Thyroid gland (tissue), 4 donors: ENCODE results near the gene TBXAS1. TPM values are rescaled to one million over a fixed set of nuclear protein-coding genes. Genes with fewer than 3 reads are reported as not detected.

ENCODE experiments used
- DNase-seq, 2 donors: peaks; one replicate each; pipeline ENCODE4 v3.0.0-alpha.2; 2019
- H3K27ac ChIP-seq, 3 donors: fragments of 200-600 bp; sonication (generic); 1 replicate in 2 of 3; 2 replicates in 1 of 3; pipeline ENCODE4 v1.5.1; 2016 to 2019; ENCODE audit warnings: mild to moderate bottlenecking in 1 of 3, moderate library complexity in 1 of 3
- H3K27me3 ChIP-seq: fragments of 200-600 bp; sonication (generic); one replicate; pipeline ENCODE4 v1.5.1; 2019
- H3K36me3 ChIP-seq, 2 donors: fragments of 200-600 bp; sonication (generic); one replicate each; pipeline ENCODE4 v1.5.1; 2016 to 2019
- H3K4me1 ChIP-seq, 2 donors: fragments of 200-600 bp; sonication (generic); one replicate each; pipeline ENCODE4 v1.5.1; 2017 to 2019
- H3K4me3 ChIP-seq, 3 donors: fragments of 200-600 bp; sonication (generic); replicated peaks in 1 of 3; 1 replicate in 2 of 3; 2 replicates in 1 of 3; pipeline ENCODE4 v1.5.1; 2016; ENCODE audit warnings: mild to moderate bottlenecking in 1 of 3
- H3K9me3 ChIP-seq: fragments of 200-600 bp; sonication (generic); one replicate; pipeline ENCODE4 v1.5.1; 2017
- CTCF ChIP-seq, 6 experiments: fragments of 200-600 bp in 3 of 6; fragments of 450-650 bp in 3 of 6; sonication (generic) in 3 of 6; IDR thresholded peaks; one replicate each; pipeline ENCODE4 v1.5.1; 2016 to 2019; ENCODE audit warnings: antibody characterized with exemption in 6 of 6, mild to moderate bottlenecking in 2 of 6, inconsistent platforms in 1 of 6, moderate library complexity in 1 of 6
- POLR2A ChIP-seq, 2 donors: fragments of 450-650 bp; IDR thresholded peaks; one replicate each; pipeline ENCODE4 v1.6.1; 2017; ENCODE audit warnings: antibody characterized with exemption in 2 of 2, mild to moderate bottlenecking in 2 of 2, moderate library complexity in 1 of 2
- WGBS, 2 donors: methylation state at CpG; one replicate each; pipeline ENCODE4 v1.1.5; 2017; 5-methylcytosine and 5-hydroxymethylcytosine counted together
- intact Hi-C: fragments of 100-400 bp; cut with DNase I; formaldehyde crosslinking; loops from one replicate; pipeline ENCODE4 v1.15.1; 2023
- total RNA-seq, 4 donors: library from RNA; depleted of rRNA; stranded (reverse); fragments of >200 nt; gene quantifications; one replicate each; pipeline ENCODE4 v1.2.3, GENCODE V29; 2016

Gene TBXAS1
- total RNA-seq, 4 donors from 2014 or later = 5.1 to 13.2 (median 8.7) TPM

DNA sequence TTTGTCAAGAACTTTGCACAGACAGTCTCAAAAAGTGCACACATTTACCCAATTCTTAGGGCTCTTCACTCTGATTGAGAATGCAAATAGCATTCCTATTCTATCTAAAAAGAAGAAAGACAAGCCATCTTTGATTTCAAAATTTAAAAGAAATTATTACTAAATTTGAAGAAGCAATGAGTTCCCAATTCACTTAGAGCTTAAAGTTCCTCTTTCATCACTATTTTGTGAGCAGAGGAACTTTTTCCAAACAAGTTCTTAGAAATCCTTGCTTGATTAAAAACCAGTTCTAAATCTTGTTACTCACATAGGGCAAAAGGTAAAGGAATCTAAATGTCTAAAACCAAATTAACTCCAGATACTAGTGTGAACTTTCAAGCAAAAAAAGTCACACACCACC, 56.4 kb downstream of the TBXAS1 start:
- no peak overlapping the region for H3K27ac ChIP-seq
- no peaks in the 10 kb centered on the region for H3K36me3 ChIP-seq
- H3K4me3 ChIP-seq = no peak overlapping the region
- no peaks in the 10 kb centered on the region for H3K9me3 ChIP-seq
- intact Hi-C loops = no loop called here
- no peak for DNase-seq
- H3K4me1 ChIP-seq = no peaks in the 10 kb centered on the region
- no peaks in the 10 kb centered on the region for H3K27me3 ChIP-seq
- TF ChIP-seq CTCF (IDR thresholded peaks at IDR 0.05) (no peak), POLR2A (IDR thresholded peaks at IDR 0.05) (no peak)

- no peak overlapping the region for H3K27ac ChIP-seq
- WGBS, 2 donors = 69 to 72% methylated on average over 2 of the region's 2 CpGs
- no peaks in the 10 kb centered on the region for H3K36me3 ChIP-seq
- no peak overlapping the region for H3K4me3 ChIP-seq
- H3K27me3 ChIP-seq = no peaks in the 10 kb centered on the region
- no peaks in the 10 kb centered on the region for H3K9me3 ChIP-seq
- DNase-seq = no peak
- H3K4me1 ChIP-seq = no peaks in the 10 kb centered on the region
- TF ChIP-seq POLR2A (IDR thresholded peaks at IDR 0.05) = no peak
- no peak for TF ChIP-seq CTCF (IDR thresholded peaks at IDR 0.05)
- intact Hi-C loops = no loop called here
These were observed 57.1 kb downstream of the TBXAS1 start for GRCh38 chr7:139886206-139886605.

GRCh38 chr7:139886899-139887298, 57.8 kb downstream of the TBXAS1 start:
- Histone ChIP-seq H3K4me1 (no peaks in the 10 kb centered on the region), H3K9me3 (no peaks in the 10 kb centered on the region), H3K27me3 (no peaks in the 10 kb centered on the region), H3K4me3 (no peak overlapping the region), H3K36me3 (no peaks in the 10 kb centered on the region), H3K27ac (no peak overlapping the region)
- TF ChIP-seq POLR2A (IDR thresholded peaks at IDR 0.05) = no peak
- TF ChIP-seq CTCF (IDR thresholded peaks at IDR 0.05) = no peak
- 76 to 86% methylated on average over 2 of the region's 2 CpGs for WGBS, 2 donors
- intact Hi-C loops = no loop called here
- DNase-seq = no peak

- 86 to 89% methylated on average over 5 of the region's 5 CpGs for WGBS, 2 donors
- intact Hi-C loops = no loop called here
These were observed 59.0 kb downstream of the TBXAS1 start for GRCh38 chr7:139887992-139888481.

More at GRCh38 chr7:139887992-139888481, 59.0 kb downstream of the TBXAS1 start:
- TF ChIP-seq POLR2A (IDR thresholded peaks at IDR 0.05) = no peak
- TF ChIP-seq CTCF (IDR thresholded peaks at IDR 0.05) = no peak
- H3K4me3 ChIP-seq = no peak overlapping the region
- no peak overlapping the region for H3K27ac ChIP-seq
- no peaks in the 10 kb centered on the region for H3K9me3 ChIP-seq
- H3K4me1 ChIP-seq = no peaks in the 10 kb centered on the region
- DNase-seq = no peak
- no peaks in the 10 kb centered on the region for H3K36me3 ChIP-seq
- no peaks in the 10 kb centered on the region for H3K27me3 ChIP-seq
